Loucy (cell line): ENCODE results near the gene TNFRSF1B.
A peak's percentile ranks its signal among the peaks of the same experiment; 100 is the strongest.

ENCODE experiments used
- H2AFZ ChIP-seq: fragments of 200-600 bp; sonication (generic); 2 replicates; pipeline ENCODE4 v1.6.0; 2016; ENCODE audit warnings: antibody characterized with exemption, mild to moderate bottlenecking, low read length, moderate library complexity
- H3F3A ChIP-seq: fragments of 200-600 bp; 2 replicates; pipeline ENCODE4 v1.6.0; 2016; ENCODE audit warnings: antibody characterized with exemption, low read depth, mild to moderate bottlenecking
- H3K27me3 ChIP-seq: fragments of 200-600 bp; sonication (generic); 2 replicates; pipeline ENCODE4 v1.6.1; 2014; ENCODE audit warnings: low read length, mild to moderate bottlenecking; ENCODE audit not compliant: insufficient read depth, poor library complexity, severe bottlenecking
- H3K36me3 ChIP-seq: fragments of 200-600 bp; sonication (generic); 2 replicates; pipeline ENCODE4 v1.6.1; 2016; ENCODE audit warnings: low read length; ENCODE audit not compliant: insufficient read depth
- H3K4me1 ChIP-seq: fragments of 200-600 bp; sonication (generic); 2 replicates; pipeline ENCODE4 v1.5.1; 2014; ENCODE audit warnings: low read length, mild to moderate bottlenecking; ENCODE audit not compliant: insufficient read depth, poor library complexity, severe bottlenecking
- H3K4me2 ChIP-seq: fragments of 200-600 bp; sonication (generic); 2 replicates; pipeline ENCODE4 v1.6.0; 2014; ENCODE audit warnings: antibody characterized with exemption, low read length, low read depth, mild to moderate bottlenecking; ENCODE audit not compliant: poor library complexity, severe bottlenecking
- H3K4me3 ChIP-seq: fragments of 200-600 bp; sonication (generic); 2 replicates; pipeline ENCODE4 v1.5.1; 2014; ENCODE audit warnings: low read length, mild to moderate bottlenecking, mixed read lengths; ENCODE audit not compliant: poor library complexity, severe bottlenecking
- H3K79me2 ChIP-seq: fragments of 200-600 bp; sonication (generic); 2 replicates; pipeline ENCODE4 v1.6.1; 2014; ENCODE audit warnings: low read length; ENCODE audit not compliant: insufficient read depth
- H3K9ac ChIP-seq: fragments of 200-600 bp; sonication (generic); 2 replicates; pipeline ENCODE4 v1.6.0; 2014; ENCODE audit warnings: mild to moderate bottlenecking, low read depth, low read length, moderate library complexity; ENCODE audit not compliant: poor library complexity, severe bottlenecking
- H3K9me2 ChIP-seq: fragments of 200-600 bp; sonication (generic); replicated peaks from 2 replicates; pipeline ENCODE4 v1.6.1; 2016; ENCODE audit warnings: low read depth, low read length, mixed read lengths
- H3K9me3 ChIP-seq: fragments of 200-600 bp; sonication (generic); 2 replicates; pipeline ENCODE4 v1.6.1; 2014; ENCODE audit warnings: mild to moderate bottlenecking, antibody characterized with exemption, low read length, low read depth; ENCODE audit not compliant: insufficient read depth
- H4K20me1 ChIP-seq: fragments of 200-600 bp; sonication (generic); 2 replicates; pipeline ENCODE4 v1.6.0; 2014; ENCODE audit warnings: antibody characterized with exemption, low read length, mild to moderate bottlenecking; ENCODE audit not compliant: insufficient read depth, poor library complexity, severe bottlenecking
- EZH2phosphoT487 ChIP-seq: fragments of 200-600 bp; IDR thresholded peaks from 2 replicates; pipeline ENCODE4 v1.6.1; 2018; ENCODE audit warnings: antibody characterized with exemption, mild to moderate bottlenecking, moderate library complexity, borderline replicate concordance
- TF ChIP-seq, protein P1 (sequence below): fragments of 200-600 bp; sonication (generic); conservative IDR thresholded peaks from 2 replicates; pipeline ENCODE4 v1.5.1; 2014; ENCODE audit warnings: mild to moderate bottlenecking, antibody characterized with exemption, low read length

Gene TNFRSF1B

DNA sequence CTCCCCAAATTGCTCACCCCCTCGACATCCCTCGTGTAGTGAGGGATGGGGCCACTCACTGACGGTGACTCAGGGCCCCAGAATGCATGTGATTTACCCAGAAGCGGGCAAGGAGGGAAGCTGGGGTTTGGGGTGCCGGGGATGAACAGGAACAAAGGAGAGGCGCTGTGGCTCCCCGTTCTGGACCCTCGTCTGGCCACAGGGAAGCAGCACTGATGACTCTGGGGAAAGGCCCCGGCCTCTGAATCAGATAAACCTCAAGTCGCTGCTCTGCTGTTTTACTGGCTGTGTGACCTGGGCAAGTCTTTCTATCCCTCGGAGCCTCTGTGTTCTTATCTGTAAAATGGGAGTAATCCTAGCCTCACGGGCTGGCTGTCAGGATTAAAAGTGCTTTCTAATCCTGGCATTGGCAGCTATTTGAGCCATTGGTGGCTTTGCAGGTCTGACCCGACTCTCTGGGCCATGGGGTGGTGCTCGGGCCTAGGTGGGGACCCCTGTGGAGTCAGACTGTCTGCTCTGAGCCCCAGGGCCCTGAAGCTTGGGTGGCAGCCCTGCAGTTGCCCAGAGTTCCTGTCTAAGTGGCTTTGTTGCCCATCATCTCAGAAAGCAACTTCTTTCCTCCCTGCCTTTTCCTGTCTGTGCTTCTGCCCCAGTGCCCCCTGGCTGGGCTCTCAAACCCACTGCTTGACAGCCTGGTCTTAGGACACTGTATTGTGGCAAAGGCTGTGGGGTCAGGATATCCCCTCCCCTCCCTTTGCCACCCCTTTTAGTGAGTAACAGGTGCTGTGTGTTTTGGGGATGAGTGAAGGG lies 5.5 kb downstream of the TNFRSF1B start:
- Histone ChIP-seq H3K9me2 (no peaks in the 10 kb centered on the region), H3K9me3 (no peaks in the 10 kb centered on the region), H3F3A (peaks cover 3% of the 10 kb centered on the region; the same call in 1 of the 2 replicates), H3K9ac (peak overlapping the region; percentile 9), H2AFZ (no peak overlapping the region), H3K4me2 (peak overlapping the region; percentile 56), H3K79me2 (peaks cover 82% of the 10 kb centered on the region), H3K4me1 (peaks cover 76% of the 10 kb centered on the region), H3K36me3 (no peaks in the 10 kb centered on the region), H3K4me3 (peak overlapping the region; percentile 24), H4K20me1 (peaks cover 9% of the 10 kb centered on the region), H3K27me3 (no peaks in the 10 kb centered on the region)
- no peak for TF ChIP-seq EZH2phosphoT487
- TF ChIP-seq, protein P1, sequence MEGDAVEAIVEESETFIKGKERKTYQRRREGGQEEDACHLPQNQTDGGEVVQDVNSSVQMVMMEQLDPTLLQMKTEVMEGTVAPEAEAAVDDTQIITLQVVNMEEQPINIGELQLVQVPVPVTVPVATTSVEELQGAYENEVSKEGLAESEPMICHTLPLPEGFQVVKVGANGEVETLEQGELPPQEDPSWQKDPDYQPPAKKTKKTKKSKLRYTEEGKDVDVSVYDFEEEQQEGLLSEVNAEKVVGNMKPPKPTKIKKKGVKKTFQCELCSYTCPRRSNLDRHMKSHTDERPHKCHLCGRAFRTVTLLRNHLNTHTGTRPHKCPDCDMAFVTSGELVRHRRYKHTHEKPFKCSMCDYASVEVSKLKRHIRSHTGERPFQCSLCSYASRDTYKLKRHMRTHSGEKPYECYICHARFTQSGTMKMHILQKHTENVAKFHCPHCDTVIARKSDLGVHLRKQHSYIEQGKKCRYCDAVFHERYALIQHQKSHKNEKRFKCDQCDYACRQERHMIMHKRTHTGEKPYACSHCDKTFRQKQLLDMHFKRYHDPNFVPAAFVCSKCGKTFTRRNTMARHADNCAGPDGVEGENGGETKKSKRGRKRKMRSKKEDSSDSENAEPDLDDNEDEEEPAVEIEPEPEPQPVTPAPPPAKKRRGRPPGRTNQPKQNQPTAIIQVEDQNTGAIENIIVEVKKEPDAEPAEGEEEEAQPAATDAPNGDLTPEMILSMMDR = no peak

DNA sequence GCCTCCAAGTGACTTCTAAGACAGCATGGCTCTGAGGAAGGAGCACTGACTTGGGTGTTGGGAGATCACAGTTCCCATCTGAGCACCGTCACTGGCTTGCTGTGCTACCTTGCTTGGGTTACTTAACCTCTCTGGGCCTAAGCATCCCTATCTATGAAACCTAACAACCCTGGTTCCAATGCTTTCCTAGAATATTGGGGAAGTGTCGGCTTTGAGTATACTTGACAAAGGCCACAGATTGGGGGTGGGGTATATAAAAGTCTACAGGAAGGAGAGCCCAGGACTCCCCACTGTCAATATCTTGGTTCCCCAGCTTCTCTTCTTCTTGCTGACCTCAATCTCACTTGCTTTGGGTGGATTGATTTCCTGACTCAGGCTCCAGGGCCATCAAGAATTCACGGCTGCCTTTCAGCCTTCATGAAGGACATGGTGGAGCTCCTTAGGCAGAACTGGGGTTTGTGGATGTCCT lies 6.3 kb downstream of the TNFRSF1B start:
- peaks cover 76% of the 10 kb centered on the region for H3K4me1 ChIP-seq

DNA sequence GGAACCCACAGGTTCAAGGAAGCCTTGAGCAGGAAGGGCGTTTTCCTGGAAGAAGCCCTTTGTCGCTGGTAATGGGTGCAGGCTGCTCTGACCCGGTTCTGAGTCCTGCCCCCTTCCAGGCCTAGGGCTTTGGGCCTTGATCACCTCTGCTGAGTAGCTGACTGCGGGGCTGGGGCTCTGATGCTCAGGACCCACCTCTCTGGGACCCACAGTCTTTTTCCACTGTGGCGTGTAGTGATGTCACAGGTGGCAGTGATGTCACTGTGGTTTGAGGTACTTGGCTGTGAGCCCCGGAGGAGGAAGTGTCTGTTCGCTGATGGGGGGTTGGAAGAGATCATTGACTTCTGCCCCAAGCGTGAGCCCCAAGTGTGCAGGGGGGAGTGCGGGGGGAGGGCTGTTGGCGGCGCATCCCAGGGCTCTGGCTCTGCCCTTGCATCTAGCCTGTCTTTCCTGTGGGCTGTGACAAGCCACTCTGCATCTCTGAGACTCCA lies 6.9 kb downstream of the TNFRSF1B start:
- peaks cover 81% of the 10 kb centered on the region for H3K79me2 ChIP-seq
- H3K36me3 ChIP-seq = no peaks in the 10 kb centered on the region
- H2AFZ ChIP-seq = no peak overlapping the region
- no peaks in the 10 kb centered on the region for H3K27me3 ChIP-seq
- no peak for TF ChIP-seq EZH2phosphoT487
- TF ChIP-seq, protein P1 = no peak
- H3K9ac ChIP-seq = peak overlapping the region; percentile 50
- H3F3A ChIP-seq = peaks cover 3% of the 10 kb centered on the region; the same call in 1 of the 2 replicates
- no peaks in the 10 kb centered on the region for H4K20me1 ChIP-seq
- peak overlapping the region; percentile 24 for H3K4me3 ChIP-seq
- H3K9me3 ChIP-seq = no peaks in the 10 kb centered on the region
- peaks cover 76% of the 10 kb centered on the region for H3K4me1 ChIP-seq
- peak overlapping the region; percentile 56 for H3K4me2 ChIP-seq
- H3K9me2 ChIP-seq = no peaks in the 10 kb centered on the region

More for the DNA sequence above, 6.3 kb downstream of the TNFRSF1B start:
- TF ChIP-seq, protein P1 = no peak
- TF ChIP-seq EZH2phosphoT487 = no peak
- Histone ChIP-seq H3K79me2 (peaks cover 82% of the 10 kb centered on the region), H3K9ac (no peak overlapping the region), H4K20me1 (peaks cover 3% of the 10 kb centered on the region), H3F3A (peaks cover 3% of the 10 kb centered on the region; the same call in 1 of the 2 replicates), H2AFZ (no peak overlapping the region), H3K4me3 (peak overlapping the region; percentile 24), H3K36me3 (no peaks in the 10 kb centered on the region), H3K27me3 (no peaks in the 10 kb centered on the region), H3K9me3 (no peaks in the 10 kb centered on the region), H3K4me2 (peak overlapping the region; percentile 56), H3K9me2 (no peaks in the 10 kb centered on the region)
